ENCODE measurements around the gene FBXW12. TPM values are rescaled to one million over a fixed set of nuclear protein-coding genes. Genes with fewer than 3 reads are reported as not detected.

Gene FBXW12
- total RNA-seq, 1 experiment from 2014 or later, result 2.0 TPM

DNA sequence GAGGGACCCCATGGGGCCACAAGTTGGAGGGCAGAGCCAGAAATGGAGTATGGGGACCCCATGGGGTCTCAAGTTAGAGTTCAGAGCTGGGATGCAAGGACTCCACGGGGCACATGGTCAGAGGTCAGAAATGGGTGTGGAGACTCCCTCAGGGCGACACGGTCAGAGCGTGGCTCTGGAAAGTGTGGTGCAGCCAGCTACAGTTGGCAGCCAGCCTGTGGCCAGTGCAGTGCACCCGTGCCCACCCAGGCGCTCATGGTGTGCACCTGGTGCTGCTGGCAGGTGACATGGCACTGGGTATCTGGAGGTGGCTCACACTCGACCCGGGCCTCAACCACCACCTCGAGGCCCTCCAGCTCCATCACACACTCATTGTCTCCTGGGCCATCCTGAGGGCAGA, 46.6 kb downstream of the FBXW12 start (continued):
- TF ChIP-seq, protein P1, sequence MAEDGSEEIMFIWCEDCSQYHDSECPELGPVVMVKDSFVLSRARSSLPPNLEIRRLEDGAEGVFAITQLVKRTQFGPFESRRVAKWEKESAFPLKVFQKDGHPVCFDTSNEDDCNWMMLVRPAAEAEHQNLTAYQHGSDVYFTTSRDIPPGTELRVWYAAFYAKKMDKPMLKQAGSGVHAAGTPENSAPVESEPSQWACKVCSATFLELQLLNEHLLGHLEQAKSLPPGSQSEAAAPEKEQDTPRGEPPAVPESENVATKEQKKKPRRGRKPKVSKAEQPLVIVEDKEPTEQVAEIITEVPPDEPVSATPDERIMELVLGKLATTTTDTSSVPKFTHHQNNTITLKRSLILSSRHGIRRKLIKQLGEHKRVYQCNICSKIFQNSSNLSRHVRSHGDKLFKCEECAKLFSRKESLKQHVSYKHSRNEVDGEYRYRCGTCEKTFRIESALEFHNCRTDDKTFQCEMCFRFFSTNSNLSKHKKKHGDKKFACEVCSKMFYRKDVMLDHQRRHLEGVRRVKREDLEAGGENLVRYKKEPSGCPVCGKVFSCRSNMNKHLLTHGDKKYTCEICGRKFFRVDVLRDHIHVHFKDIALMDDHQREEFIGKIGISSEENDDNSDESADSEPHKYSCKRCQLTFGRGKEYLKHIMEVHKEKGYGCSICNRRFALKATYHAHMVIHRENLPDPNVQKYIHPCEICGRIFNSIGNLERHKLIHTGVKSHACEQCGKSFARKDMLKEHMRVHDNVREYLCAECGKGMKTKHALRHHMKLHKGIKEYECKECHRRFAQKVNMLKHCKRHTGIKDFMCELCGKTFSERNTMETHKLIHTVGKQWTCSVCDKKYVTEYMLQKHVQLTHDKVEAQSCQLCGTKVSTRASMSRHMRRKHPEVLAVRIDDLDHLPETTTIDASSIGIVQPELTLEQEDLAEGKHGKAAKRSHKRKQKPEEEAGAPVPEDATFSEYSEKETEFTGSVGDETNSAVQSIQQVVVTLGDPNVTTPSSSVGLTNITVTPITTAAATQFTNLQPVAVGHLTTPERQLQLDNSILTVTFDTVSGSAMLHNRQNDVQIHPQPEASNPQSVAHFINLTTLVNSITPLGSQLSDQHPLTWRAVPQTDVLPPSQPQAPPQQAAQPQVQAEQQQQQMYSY (CRISPR knock-in tag; IDR thresholded peaks at IDR 0.05), result no peak
- no peak for TF ChIP-seq RELA (CRISPR knock-in tag; IDR thresholded peaks at IDR 0.05; ENCODE audit: borderline replicate concordance)
- no peak for TF ChIP-seq ELF4 (CRISPR knock-in tag; IDR thresholded peaks at IDR 0.05; ENCODE audit: low read depth)

DNA sequence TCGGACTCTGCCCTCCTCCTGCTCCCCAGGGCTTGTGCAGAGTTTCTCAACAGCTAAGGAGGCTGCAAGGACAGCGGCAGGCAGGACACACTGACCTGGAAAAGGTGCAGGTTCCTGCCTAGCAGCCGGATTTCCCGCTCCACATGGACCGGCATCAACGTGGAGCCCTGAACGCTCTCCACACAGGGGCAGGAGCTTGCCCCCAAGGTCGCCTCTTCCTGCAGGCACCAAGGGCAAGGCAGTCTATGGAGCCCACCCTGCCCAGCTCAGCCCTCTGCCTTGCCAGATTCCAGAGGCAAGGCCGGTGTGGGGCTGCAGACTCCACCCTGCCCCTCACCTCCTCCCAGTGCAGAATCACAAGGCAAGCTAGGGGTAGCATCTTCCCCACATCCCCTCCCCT, 47.1 kb downstream of the FBXW12 start:
- H3K36me3 Mint-ChIP-seq, result peaks cover 23% of the 10 kb centered on the region
- CTCF ChIA-PET, result interaction anchor here (1.3 to 18.3 kb wide), 4 partner anchors 12 to 18 kb away, joined by 4 to 218 read pairs (median 7); no protein-coding TSS in a partner anchor
- no peaks in the 10 kb centered on the region for H3K9me3 Mint-ChIP-seq
- H3K27ac Mint-ChIP-seq, result no peak overlapping the region
- POLR2A ChIA-PET, result no interaction called here
- DNase-seq (ENCODE audit: low spot score) (no peak), ATAC-seq (no peak)
- no peak overlapping the region for H3K4me3 Mint-ChIP-seq
- no peaks in the 10 kb centered on the region for H3K4me1 Mint-ChIP-seq
- TF ChIP-seq, protein P2, sequence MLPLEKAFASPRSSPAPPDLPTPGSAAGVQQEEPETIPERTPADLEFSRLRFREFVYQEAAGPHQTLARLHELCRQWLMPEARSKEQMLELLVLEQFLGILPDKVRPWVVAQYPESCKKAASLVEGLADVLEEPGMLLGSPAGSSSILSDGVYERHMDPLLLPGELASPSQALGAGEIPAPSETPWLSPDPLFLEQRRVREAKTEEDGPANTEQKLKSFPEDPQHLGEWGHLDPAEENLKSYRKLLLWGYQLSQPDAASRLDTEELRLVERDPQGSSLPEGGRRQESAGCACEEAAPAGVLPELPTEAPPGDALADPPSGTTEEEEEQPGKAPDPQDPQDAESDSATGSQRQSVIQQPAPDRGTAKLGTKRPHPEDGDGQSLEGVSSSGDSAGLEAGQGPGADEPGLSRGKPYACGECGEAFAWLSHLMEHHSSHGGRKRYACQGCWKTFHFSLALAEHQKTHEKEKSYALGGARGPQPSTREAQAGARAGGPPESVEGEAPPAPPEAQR (CRISPR knock-in tag; IDR thresholded peaks at IDR 0.05), result no peak
- no peak for TF ChIP-seq NR2C2 (CRISPR knock-in tag; IDR thresholded peaks at IDR 0.05)
- TF ChIP-seq, protein P3, sequence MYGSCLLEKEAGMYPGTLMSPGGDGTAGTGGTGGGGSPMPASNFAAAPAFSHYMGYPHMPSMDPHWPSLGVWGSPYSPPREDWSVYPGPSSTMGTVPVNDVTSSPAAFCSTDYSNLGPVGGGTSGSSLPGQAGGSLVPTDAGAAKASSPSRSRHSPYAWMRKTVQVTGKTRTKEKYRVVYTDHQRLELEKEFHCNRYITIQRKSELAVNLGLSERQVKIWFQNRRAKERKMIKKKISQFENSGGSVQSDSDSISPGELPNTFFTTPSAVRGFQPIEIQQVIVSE (CRISPR knock-in tag; IDR thresholded peaks at IDR 0.05; ENCODE audit: borderline replicate concordance), result no peak
- TF ChIP-seq, protein P4, sequence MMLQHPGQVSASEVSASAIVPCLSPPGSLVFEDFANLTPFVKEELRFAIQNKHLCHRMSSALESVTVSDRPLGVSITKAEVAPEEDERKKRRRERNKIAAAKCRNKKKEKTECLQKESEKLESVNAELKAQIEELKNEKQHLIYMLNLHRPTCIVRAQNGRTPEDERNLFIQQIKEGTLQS (CRISPR knock-in tag; conservative IDR thresholded peaks at IDR 0.05), result no peak
- TF ChIP-seq, protein P5, sequence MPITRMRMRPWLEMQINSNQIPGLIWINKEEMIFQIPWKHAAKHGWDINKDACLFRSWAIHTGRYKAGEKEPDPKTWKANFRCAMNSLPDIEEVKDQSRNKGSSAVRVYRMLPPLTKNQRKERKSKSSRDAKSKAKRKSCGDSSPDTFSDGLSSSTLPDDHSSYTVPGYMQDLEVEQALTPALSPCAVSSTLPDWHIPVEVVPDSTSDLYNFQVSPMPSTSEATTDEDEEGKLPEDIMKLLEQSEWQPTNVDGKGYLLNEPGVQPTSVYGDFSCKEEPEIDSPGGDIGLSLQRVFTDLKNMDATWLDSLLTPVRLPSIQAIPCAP (CRISPR knock-in tag; IDR thresholded peaks at IDR 0.05), result no peak
- no peaks in the 10 kb centered on the region for H3K27me3 Mint-ChIP-seq (ENCODE audit: low read depth)

DNA sequence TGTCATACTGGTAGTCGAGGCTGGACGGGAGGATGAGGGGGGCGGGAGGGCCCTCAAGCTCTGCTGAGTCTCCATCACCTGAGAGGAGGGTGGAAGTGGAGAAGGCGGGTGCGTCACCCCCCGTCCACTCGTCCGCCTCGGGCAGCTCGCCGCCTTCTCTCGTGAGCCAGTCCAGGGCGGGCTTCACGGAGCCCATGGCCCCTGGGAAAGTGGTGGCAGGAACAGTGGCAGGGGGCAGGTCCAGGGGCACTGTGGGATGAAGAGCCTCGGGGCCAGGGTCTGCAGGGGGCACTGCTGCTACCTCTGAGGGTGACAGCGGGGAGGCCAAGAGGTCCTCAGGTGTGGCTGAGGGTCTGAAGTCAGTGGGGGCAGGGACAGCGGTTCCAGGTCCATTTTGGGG, 47.6 kb downstream of the FBXW12 start:
- ChIA-PET POLR2A (no interaction called here), CTCF (interaction anchor here (1.3 to 18.3 kb wide), 3 partner anchors 13 to 19 kb away, joined by 7 to 218 read pairs (median 7); no protein-coding TSS in a partner anchor)
- ATAC-seq, result no peak
- no peak for DNase-seq (ENCODE audit: low spot score)
- Mint-ChIP-seq H3K4me3 (no peak overlapping the region), H3K36me3 (peaks cover 20% of the 10 kb centered on the region), H3K4me1 (no peaks in the 10 kb centered on the region; the same call in 1 of the 2 replicates), H3K27me3 (ENCODE audit: low read depth) (no peaks in the 10 kb centered on the region), H3K9me3 (no peaks in the 10 kb centered on the region), H3K27ac (no peak overlapping the region)
- TF ChIP-seq, protein P6, sequence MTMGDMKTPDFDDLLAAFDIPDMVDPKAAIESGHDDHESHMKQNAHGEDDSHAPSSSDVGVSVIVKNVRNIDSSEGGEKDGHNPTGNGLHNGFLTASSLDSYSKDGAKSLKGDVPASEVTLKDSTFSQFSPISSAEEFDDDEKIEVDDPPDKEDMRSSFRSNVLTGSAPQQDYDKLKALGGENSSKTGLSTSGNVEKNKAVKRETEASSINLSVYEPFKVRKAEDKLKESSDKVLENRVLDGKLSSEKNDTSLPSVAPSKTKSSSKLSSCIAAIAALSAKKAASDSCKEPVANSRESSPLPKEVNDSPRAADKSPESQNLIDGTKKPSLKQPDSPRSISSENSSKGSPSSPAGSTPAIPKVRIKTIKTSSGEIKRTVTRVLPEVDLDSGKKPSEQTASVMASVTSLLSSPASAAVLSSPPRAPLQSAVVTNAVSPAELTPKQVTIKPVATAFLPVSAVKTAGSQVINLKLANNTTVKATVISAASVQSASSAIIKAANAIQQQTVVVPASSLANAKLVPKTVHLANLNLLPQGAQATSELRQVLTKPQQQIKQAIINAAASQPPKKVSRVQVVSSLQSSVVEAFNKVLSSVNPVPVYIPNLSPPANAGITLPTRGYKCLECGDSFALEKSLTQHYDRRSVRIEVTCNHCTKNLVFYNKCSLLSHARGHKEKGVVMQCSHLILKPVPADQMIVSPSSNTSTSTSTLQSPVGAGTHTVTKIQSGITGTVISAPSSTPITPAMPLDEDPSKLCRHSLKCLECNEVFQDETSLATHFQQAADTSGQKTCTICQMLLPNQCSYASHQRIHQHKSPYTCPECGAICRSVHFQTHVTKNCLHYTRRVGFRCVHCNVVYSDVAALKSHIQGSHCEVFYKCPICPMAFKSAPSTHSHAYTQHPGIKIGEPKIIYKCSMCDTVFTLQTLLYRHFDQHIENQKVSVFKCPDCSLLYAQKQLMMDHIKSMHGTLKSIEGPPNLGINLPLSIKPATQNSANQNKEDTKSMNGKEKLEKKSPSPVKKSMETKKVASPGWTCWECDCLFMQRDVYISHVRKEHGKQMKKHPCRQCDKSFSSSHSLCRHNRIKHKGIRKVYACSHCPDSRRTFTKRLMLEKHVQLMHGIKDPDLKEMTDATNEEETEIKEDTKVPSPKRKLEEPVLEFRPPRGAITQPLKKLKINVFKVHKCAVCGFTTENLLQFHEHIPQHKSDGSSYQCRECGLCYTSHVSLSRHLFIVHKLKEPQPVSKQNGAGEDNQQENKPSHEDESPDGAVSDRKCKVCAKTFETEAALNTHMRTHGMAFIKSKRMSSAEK (CRISPR knock-in tag; IDR thresholded peaks at IDR 0.05; ENCODE audit: borderline replicate concordance), result no peak
- no peak for TF ChIP-seq TCF7 (CRISPR knock-in tag; IDR thresholded peaks at IDR 0.05; ENCODE audit: low read depth)
- TF ChIP-seq SP1 (CRISPR knock-in tag; conservative IDR thresholded peaks at IDR 0.05), result no peak
- TF ChIP-seq SMAD3 (CRISPR knock-in tag; IDR thresholded peaks at IDR 0.05; ENCODE audit: borderline replicate concordance), result no peak
